Gastrocnemius medialis (tissue), 4 donors: ENCODE results near the gene DAZAP2.

Experiments used
- CTCF ChIP-seq, 5 experiments: fragments of 450-650 bp in 3 of 5; fragments of 200-600 bp in 2 of 5; sonication (generic) in 2 of 5; IDR thresholded peaks in 4 of 5; conservative IDR thresholded peaks in 1 of 5; 1 replicate in 4 of 5; 2 replicates in 1 of 5; pipeline ENCODE4 v1.5.1; 2016 to 2019; ENCODE audit warnings: antibody characterized with exemption in 5 of 5, mild to moderate bottlenecking in 3 of 5, moderate library complexity in 3 of 5
- POLR2A ChIP-seq, 2 donors: fragments of 450-650 bp; IDR thresholded peaks; one replicate each; pipeline ENCODE4 v1.6.1; 2017; ENCODE audit warnings: antibody characterized with exemption in 2 of 2, mild to moderate bottlenecking in 2 of 2, moderate library complexity in 2 of 2

DNA sequence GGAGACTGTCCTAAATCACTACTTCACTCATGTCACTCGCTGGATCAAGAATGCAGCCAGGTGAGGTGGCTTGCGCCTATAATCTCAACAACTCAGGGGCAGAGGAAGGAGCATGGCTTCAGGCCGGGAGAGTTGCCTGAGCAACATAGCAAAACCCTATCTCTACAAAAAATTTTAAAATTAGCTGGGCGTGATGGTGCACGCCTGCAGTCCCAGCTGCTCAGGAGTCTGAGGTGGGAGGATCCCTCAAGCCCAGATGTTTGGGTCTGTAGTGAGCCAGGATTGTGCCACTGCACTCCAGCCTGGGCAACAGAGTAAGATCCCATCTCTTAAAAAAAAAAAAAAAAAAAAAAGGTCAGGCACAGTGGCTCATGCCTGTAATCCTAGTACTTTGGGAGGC lies 25.7 kb downstream of the DAZAP2 start:
- no peak for TF ChIP-seq CTCF (IDR thresholded peaks at IDR 0.05 in 4 of 5, conservative IDR thresholded peaks at IDR 0.05 in 1 of 5)
- TF ChIP-seq POLR2A (IDR thresholded peaks at IDR 0.05): no peak
